HepG2 (cell line): ENCODE data around the gene CD320. TPM values are rescaled to one million over a fixed set of nuclear protein-coding genes. Genes with fewer than 3 reads are reported as not detected.

Experiments
- CC2D1A ChIP-seq: sonication (generic); formaldehyde crosslinking; IDR thresholded peaks from 2 replicates; pipeline ENCODE4 v1.8.1; 2023; ENCODE audit warnings: mild to moderate bottlenecking, missing genetic modification reagents
- CENPX ChIP-seq: sonication (generic); formaldehyde crosslinking; IDR thresholded peaks from 2 replicates; pipeline ENCODE4 v1.9.0; 2021; ENCODE audit warnings: mild to moderate bottlenecking, missing genetic modification reagents, moderate library complexity
- DBP ChIP-seq: sonication (generic); formaldehyde crosslinking; IDR thresholded peaks from 2 replicates; pipeline ENCODE4 v1.4.0; 2020; ENCODE audit warnings: missing genetic modification reagents; ENCODE audit errors: not compliant biosample characterization
- FOXK1 ChIP-seq: sonication (generic); formaldehyde crosslinking; IDR thresholded peaks from 2 replicates; pipeline ENCODE4 v1.4.0; 2020; ENCODE audit warnings: low read depth, missing genetic modification reagents, borderline replicate concordance
- HMGXB4 ChIP-seq, 2 experiments: sonication (generic) in 1 of 2; formaldehyde crosslinking in 1 of 2; IDR thresholded peaks; 2 replicates each; pipeline versions ENCODE4 v1.4.0 to v1.6.1; 2018 to 2020; ENCODE audit warnings: missing genetic modification reagents in 2 of 2, borderline replicate concordance in 1 of 2, low read depth in 1 of 2, mild to moderate bottlenecking in 1 of 2, missing biosample characterization in 1 of 2
- HNF4G ChIP-seq, 2 experiments: sonication (generic) in 1 of 2; formaldehyde crosslinking in 1 of 2; IDR thresholded peaks; 2 replicates each; pipeline versions ENCODE4 v1.4.0 to v1.6.1; 2011 to 2020; ENCODE audit warnings: borderline replicate concordance in 2 of 2, low read depth in 2 of 2, mild to moderate bottlenecking in 2 of 2, low read length in 1 of 2, missing genetic modification reagents in 1 of 2, moderate library complexity in 1 of 2
- MAX ChIP-seq: IDR thresholded peaks from 2 replicates; pipeline ENCODE4 v1.6.1; 2012; ENCODE audit warnings: inconsistent platforms
- MXD3 ChIP-seq: IDR thresholded peaks from 2 replicates; pipeline ENCODE4 v1.6.1; 2016; ENCODE audit warnings: mild to moderate bottlenecking, missing biosample characterization, missing genetic modification reagents
- POGZ ChIP-seq: sonication (generic); formaldehyde crosslinking; IDR thresholded peaks from 2 replicates; pipeline ENCODE4 v1.4.0; 2020; ENCODE audit warnings: mild to moderate bottlenecking, missing genetic modification reagents
- RCOR2 ChIP-seq: IDR thresholded peaks from 2 replicates; pipeline ENCODE4 v1.6.1; 2016; ENCODE audit warnings: missing biosample characterization, missing genetic modification reagents
- RFX3 ChIP-seq: IDR thresholded peaks from 2 replicates; pipeline ENCODE4 v1.6.1; 2016; ENCODE audit warnings: missing biosample characterization, missing genetic modification reagents
- SP140L ChIP-seq: sonication (generic); formaldehyde crosslinking; IDR thresholded peaks from 2 replicates; pipeline ENCODE4 v1.4.0; 2020; ENCODE audit warnings: missing genetic modification reagents, borderline replicate concordance
- SRSF4 ChIP-seq: fragments of 200-400 bp; formaldehyde crosslinking; IDR thresholded peaks from one replicate; pipeline ENCODE4 v1.6.1; 2018; ENCODE audit warnings: mild to moderate bottlenecking, low read depth, low read length, moderate library complexity; ENCODE audit not compliant: poor library complexity, severe bottlenecking
- TFDP2 ChIP-seq: sonication (generic); formaldehyde crosslinking; IDR thresholded peaks from 2 replicates; pipeline ENCODE4 v1.4.0; 2020; ENCODE audit warnings: missing genetic modification reagents
- YEATS2 ChIP-seq: sonication (generic); formaldehyde crosslinking; IDR thresholded peaks from 2 replicates; pipeline ENCODE4 v1.4.0; 2020; ENCODE audit warnings: missing genetic modification reagents, borderline replicate concordance
- ZBTB1 ChIP-seq: sonication (generic); formaldehyde crosslinking; IDR thresholded peaks from 2 replicates; pipeline ENCODE4 v1.4.0; 2020; ENCODE audit warnings: missing genetic modification reagents, borderline replicate concordance
- ZBTB3 ChIP-seq: sonication (generic); formaldehyde crosslinking; IDR thresholded peaks from 2 replicates; pipeline ENCODE4 v1.4.0; 2020; ENCODE audit warnings: low read depth, mild to moderate bottlenecking, moderate library complexity, missing genetic modification reagents, borderline replicate concordance
- ZBTB7A ChIP-seq: sonication (generic); formaldehyde crosslinking; IDR thresholded peaks from 2 replicates; pipeline ENCODE4 v1.8.0; 2022; ENCODE audit warnings: mild to moderate bottlenecking, missing genetic modification reagents
- ZNF326 ChIP-seq: sonication (generic); formaldehyde crosslinking; IDR thresholded peaks from 2 replicates; pipeline ENCODE4 v1.4.0; 2020; ENCODE audit warnings: missing genetic modification reagents, borderline replicate concordance
- ZNF432 ChIP-seq: sonication (generic); formaldehyde crosslinking; IDR thresholded peaks from 2 replicates; pipeline ENCODE4 v1.5.0; 2020; ENCODE audit warnings: missing genetic modification reagents, mild to moderate bottlenecking, borderline replicate concordance
- ZNF607 ChIP-seq: sonication (generic); formaldehyde crosslinking; IDR thresholded peaks from 2 replicates; pipeline ENCODE4 v1.5.1; 2020; ENCODE audit warnings: missing genetic modification reagents, mild to moderate bottlenecking, borderline replicate concordance
- ZSCAN21 ChIP-seq: sonication (generic); formaldehyde crosslinking; IDR thresholded peaks from 2 replicates; pipeline ENCODE4 v1.8.0; 2022; ENCODE audit warnings: mild to moderate bottlenecking, missing genetic modification reagents, moderate library complexity, borderline replicate concordance
- polyA plus RNA-seq, 8 experiments: library from polyadenylated mRNA; depleted of rRNA in 3 of 8; stranded (reverse) in 7 of 8; unstranded in 1 of 8; fragments of >200 nt; fragmentation: Illumina TruSeq in 4 of 8; extraction: Trizol in 4 of 8; gene quantifications; 2 replicates each; pipeline versions ENCODE4 v1.2.1 to v1.2.3, GENCODE V29; 2011 to 2016; ENCODE audit warnings: low read depth in 4 of 8, missing spikeins in 1 of 8, mixed read lengths in 1 of 8; ENCODE audit not compliant: insufficient read depth in 1 of 8
- total RNA-seq, 5 experiments: library from RNA; depleted of rRNA; stranded (reverse); fragments of >200 nt; fragmentation: Illumina TruSeq; extraction: Trizol; gene quantifications; 2 replicates each; pipeline ENCODE4 v1.2.3, GENCODE V29; 2016; ENCODE audit warnings: low read depth in 1 of 5
- TF ChIP-seq, protein P1 (sequence below): fragments of 450-650 bp; IDR thresholded peaks from 2 replicates; pipeline ENCODE4 v1.6.1; 2016

The CD320 gene
- total and polyA plus RNA-seq, 2 of the 13 experiments (the other 11 are each of a cell fraction or from before 2014, with no cell fraction given): 83.1 to 99.9 TPM

GRCh38 chr19:8357007-8357521 lies 48.9 kb upstream of the CD320 start (continued):
- TF ChIP-seq TFDP2 (CRISPR knock-in tag) (peak; percentile 18; the same call in 1 of the 2 replicates), ZBTB7A (CRISPR knock-in tag) (peak; percentile 66; the same call in 1 of the 2 replicates), ZBTB1 (CRISPR knock-in tag) (no peak), ZNF607 (CRISPR knock-in tag) (no peak), CENPX (CRISPR knock-in tag) (no peak), ZSCAN21 (CRISPR knock-in tag) (peak; percentile 43; the same call in 1 of the 2 replicates), ZNF432 (CRISPR knock-in tag) (no peak), HNF4G (IDR thresholded peaks at IDR 0.05; ENCODE audit: borderline replicate concordance, low read depth, low read length) (peak; percentile 92), HNF4G (CRISPR knock-in tag; IDR thresholded peaks at IDR 0.05; ENCODE audit: borderline replicate concordance, low read depth) (peak; percentile 92), RFX3 (CRISPR knock-in tag) (peak; percentile 60), POGZ (peak; percentile 91), MXD3 (CRISPR knock-in tag) (no peak), ZNF326 (CRISPR knock-in tag) (no peak), CC2D1A (CRISPR knock-in tag) (no peak; the same call in 1 of the 2 replicates), RCOR2 (CRISPR knock-in tag) (peak; percentile 99), YEATS2 (peak; percentile 69; the same call in 1 of the 2 replicates), ZBTB3 (peak; percentile 99), FOXK1 (peak; percentile 95), SRSF4 (no peak), MAX (peak; percentile 55), DBP (no peak), HMGXB4 (CRISPR knock-in tag; IDR thresholded peaks at IDR 0.05; ENCODE audit: borderline replicate concordance in 1 of 2, low read depth in 1 of 2) (peak in 1 of 2 experiments; percentile 25; a peak in 2 of 4 replicates), SP140L (CRISPR knock-in tag) (no peak)
- TF ChIP-seq, protein P1, sequence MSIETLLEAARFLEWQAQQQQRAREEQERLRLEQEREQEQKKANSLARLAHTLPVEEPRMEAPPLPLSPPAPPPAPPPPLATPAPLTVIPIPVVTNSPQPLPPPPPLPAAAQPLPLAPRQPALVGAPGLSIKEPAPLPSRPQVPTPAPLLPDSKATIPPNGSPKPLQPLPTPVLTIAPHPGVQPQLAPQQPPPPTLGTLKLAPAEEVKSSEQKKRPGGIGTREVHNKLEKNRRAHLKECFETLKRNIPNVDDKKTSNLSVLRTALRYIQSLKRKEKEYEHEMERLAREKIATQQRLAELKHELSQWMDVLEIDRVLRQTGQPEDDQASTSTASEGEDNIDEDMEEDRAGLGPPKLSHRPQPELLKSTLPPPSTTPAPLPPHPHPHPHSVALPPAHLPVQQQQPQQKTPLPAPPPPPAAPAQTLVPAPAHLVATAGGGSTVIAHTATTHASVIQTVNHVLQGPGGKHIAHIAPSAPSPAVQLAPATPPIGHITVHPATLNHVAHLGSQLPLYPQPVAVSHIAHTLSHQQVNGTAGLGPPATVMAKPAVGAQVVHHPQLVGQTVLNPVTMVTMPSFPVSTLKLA: peak; percentile 36
